Gastrocnemius medialis (tissue), 4 donors: Measurements from ENCODE around the gene LRRC74A.

Source experiments
- CTCF ChIP-seq, 5 experiments: fragments of 450-650 bp in 3 of 5; fragments of 200-600 bp in 2 of 5; sonication (generic) in 2 of 5; IDR thresholded peaks in 4 of 5; conservative IDR thresholded peaks in 1 of 5; 1 replicate in 4 of 5; 2 replicates in 1 of 5; pipeline ENCODE4 v1.5.1; 2016 to 2019; ENCODE audit warnings: antibody characterized with exemption in 5 of 5, mild to moderate bottlenecking in 3 of 5, moderate library complexity in 3 of 5
- POLR2A ChIP-seq, 2 donors: fragments of 450-650 bp; IDR thresholded peaks; one replicate each; pipeline ENCODE4 v1.6.1; 2017; ENCODE audit warnings: antibody characterized with exemption in 2 of 2, mild to moderate bottlenecking in 2 of 2, moderate library complexity in 2 of 2

DNA sequence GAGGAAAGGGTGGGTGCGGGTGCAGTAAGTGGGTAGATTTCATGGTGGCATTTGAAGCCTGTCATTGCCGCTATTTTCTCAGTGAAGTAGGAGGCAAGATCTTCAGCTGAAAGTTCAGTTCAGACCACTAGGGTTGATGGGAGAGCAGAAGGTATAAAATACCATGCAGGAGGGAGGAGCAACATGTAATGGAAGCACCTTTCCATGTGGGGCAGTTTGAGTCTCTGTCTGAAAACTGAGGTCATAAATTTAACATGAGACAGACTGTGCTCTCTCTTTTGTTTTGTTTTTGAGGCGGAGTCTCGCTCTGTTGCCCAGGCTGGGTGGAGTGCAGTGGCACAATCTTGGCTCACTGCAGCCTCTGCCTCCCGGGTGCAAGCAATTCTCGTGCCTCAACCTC lies 22.7 kb downstream of the LRRC74A start:
- TF ChIP-seq CTCF (IDR thresholded peaks at IDR 0.05 in 4 of 5, conservative IDR thresholded peaks at IDR 0.05 in 1 of 5), result no peak
- TF ChIP-seq POLR2A (IDR thresholded peaks at IDR 0.05), result no peak
